GM10266 (cell line): ENCODE results near the gene STIM2.
A peak's percentile ranks its signal among the peaks of the same experiment; 100 is the strongest.
"Not testable (repeated sequence)": the region's sequence is repeated elsewhere in the genome, so short reads cannot be mapped to it uniquely, and the experiment has no call there.

ENCODE experiments used
- DNase-seq: peaks from one replicate; pipeline ENCODE4 v3.0.0; 2012; ENCODE audit errors: extremely low spot score
- TF ChIP-seq, protein P1 (sequence below): IDR thresholded peaks from 2 replicates; pipeline ENCODE4 v1.5.1; 2012; ENCODE audit warnings: mild to moderate bottlenecking, low read depth; ENCODE audit not compliant: control insufficient read depth, insufficient read depth; ENCODE audit errors: missing control alignments

STIM2 gene

DNA sequence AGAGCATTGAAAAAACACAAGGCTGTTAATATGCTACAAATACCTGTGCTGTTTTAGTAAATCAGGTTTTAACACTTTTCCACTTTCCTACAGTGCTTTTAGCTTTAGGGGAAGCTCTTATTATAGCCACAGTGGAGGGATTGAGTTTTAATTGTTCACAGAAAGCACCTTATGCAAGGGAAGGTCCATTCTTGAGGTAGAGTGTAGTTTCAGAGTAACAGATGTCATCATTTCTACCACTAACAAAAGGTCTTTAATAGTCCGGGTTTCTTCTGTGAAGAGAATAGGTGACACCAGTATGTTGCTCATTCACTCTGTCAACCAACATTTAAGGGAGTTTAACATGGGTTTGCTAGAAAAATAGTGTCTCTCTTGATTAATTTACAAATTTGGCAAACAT is 104.4 kb downstream of the STIM2 start:
- TF ChIP-seq, protein P1, sequence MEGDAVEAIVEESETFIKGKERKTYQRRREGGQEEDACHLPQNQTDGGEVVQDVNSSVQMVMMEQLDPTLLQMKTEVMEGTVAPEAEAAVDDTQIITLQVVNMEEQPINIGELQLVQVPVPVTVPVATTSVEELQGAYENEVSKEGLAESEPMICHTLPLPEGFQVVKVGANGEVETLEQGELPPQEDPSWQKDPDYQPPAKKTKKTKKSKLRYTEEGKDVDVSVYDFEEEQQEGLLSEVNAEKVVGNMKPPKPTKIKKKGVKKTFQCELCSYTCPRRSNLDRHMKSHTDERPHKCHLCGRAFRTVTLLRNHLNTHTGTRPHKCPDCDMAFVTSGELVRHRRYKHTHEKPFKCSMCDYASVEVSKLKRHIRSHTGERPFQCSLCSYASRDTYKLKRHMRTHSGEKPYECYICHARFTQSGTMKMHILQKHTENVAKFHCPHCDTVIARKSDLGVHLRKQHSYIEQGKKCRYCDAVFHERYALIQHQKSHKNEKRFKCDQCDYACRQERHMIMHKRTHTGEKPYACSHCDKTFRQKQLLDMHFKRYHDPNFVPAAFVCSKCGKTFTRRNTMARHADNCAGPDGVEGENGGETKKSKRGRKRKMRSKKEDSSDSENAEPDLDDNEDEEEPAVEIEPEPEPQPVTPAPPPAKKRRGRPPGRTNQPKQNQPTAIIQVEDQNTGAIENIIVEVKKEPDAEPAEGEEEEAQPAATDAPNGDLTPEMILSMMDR: no peak
- peak; percentile 11 for DNase-seq

GRCh38 chr4:26975464-26976181 is 115.0 kb downstream of the STIM2 start:
- DNase-seq: not testable (repeated sequence)

- DNase-seq: no peak
- TF ChIP-seq, protein P1: no peak
Observed at GRCh38 chr4:26978387-26979053, 117.9 kb downstream of the STIM2 start.

GRCh38 chr4:26984896-26985295 is 124.3 kb downstream of the STIM2 start:
- DNase-seq: no peak
- TF ChIP-seq, protein P1: no peak

GRCh38 chr4:26985873-26986272 is 125.2 kb downstream of the STIM2 start:
- peak; percentile 21 for DNase-seq
- TF ChIP-seq, protein P1: no peak

DNA sequence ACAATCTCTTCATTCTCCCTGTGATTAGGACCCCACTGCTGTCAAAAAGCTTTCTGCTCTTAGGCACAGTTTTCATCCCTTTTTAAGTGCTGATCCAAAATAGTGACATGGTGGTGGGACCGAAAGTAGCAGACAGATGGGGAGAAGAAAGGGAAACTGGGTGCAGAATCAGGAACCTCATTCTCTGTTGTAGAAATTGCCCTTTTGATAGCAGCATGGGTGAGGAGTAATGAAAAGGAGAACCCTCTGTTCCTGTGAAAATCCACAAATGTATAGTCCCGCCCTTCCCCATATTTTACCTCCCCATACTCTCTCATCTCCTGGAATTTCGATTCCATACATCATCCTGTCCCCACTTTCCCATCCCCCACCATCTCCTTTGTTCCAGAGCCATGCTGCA is 126.5 kb downstream of the STIM2 start:
- DNase-seq: no peak
- TF ChIP-seq, protein P1: no peak

DNA sequence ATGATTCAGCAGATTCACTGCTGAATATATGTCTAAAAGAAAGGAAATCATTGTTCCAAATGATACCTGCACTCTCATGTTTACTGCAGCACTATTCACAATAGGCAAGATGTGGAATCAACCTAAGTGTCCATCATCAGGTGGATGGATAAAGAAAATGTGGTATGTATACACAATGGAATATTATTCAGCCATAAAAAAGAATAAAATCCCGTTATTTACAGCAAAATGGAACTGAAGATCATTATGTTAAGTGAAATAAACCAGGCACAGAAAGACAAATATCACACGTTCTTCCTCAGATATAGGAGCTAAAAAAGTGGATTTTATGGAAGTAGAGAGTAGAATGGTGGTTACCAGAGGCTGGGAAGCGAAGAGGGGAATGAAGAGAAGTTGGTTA is 130.4 kb downstream of the STIM2 start:
- DNase-seq: no peak
- TF ChIP-seq, protein P1: no peak
